ENCODE data around the gene EXOSC6. TPM values are rescaled to one million over a fixed set of nuclear protein-coding genes. Genes with fewer than 3 reads are reported as not detected.
A peak's percentile ranks its signal among the peaks of the same experiment; 100 is the strongest.

EXOSC6 gene
- total and polyA plus RNA-seq, 2 of the 4 experiments (the other 2 are of a cell fraction), result 5.8 to 7.0 TPM

GRCh38 chr16:70254180-70254964 lies 2.6 kb upstream of the EXOSC6 start (continued):
- no peak for TF ChIP-seq MAZ (IDR thresholded peaks at IDR 0.05; ENCODE audit: borderline replicate concordance, low read depth, low read length)

- Histone ChIP-seq H2BK20ac (ENCODE audit: low read depth, low read length) (no peak overlapping the region), H3K36me3 (ENCODE audit: control insufficient read depth, insufficient read depth, low read length) (peaks cover 56% of the 10 kb centered on the region)
Observed at GRCh38 chr16:70253291-70254106, 1.8 kb upstream of the EXOSC6 start.

More at GRCh38 chr16:70253291-70254106, 1.8 kb upstream of the EXOSC6 start:
- TF ChIP-seq CTCF (conservative IDR thresholded peaks at IDR 0.05; ENCODE audit: low read depth, low read length) (peak; percentile 52), CHD1 (IDR thresholded peaks at IDR 0.05; ENCODE audit: low read depth, low read length) (no peak)
- no peak overlapping the region for H4K91ac ChIP-seq (ENCODE audit: insufficient read depth, low read depth, low read length)
- no peak overlapping the region for H3K27ac ChIP-seq (ENCODE audit: insufficient read depth, low read length)
- peaks cover 8% of the 10 kb centered on the region; the same call in 1 of the 2 replicates for H3K9me1 ChIP-seq (ENCODE audit: insufficient read depth, low read length)
- BruUV-seq (replicated peaks), result no TSS peak
- ATAC-seq (ENCODE audit: low read depth) (no peak), DNase-seq (peak; percentile 36)
- H3K9me3 ChIP-seq (ENCODE audit: control insufficient read depth, insufficient read depth, low read length), result no peaks in the 10 kb centered on the region
- in situ Hi-C loops (cut with MboI; ENCODE audit: low sequenced_read_pairs), result no loop called here
- dilution Hi-C loops (cut with HindIII; ENCODE audit: low sequenced_read_pairs, unreplicated experiment), result no loop called here
- no peak overlapping the region for H4K5ac ChIP-seq (ENCODE audit: low read depth, low read length)
- H2AK5ac ChIP-seq (ENCODE audit: low read depth, low read length), result no peak overlapping the region
- H3K79me1 ChIP-seq (ENCODE audit: low read depth in 1 of 2, low read length in 2 of 2), result peaks cover 7 to 40% of the 10 kb centered on the region in 2 experiments; a peak in 3 of 4 replicates
- H3K56ac ChIP-seq (ENCODE audit: extremely low read depth, insufficient read depth, low read length), result no peak overlapping the region
- no peaks in the 10 kb centered on the region for H3K27me3 ChIP-seq (ENCODE audit: control insufficient read depth, insufficient read depth, low read length)
- H3K18ac ChIP-seq (ENCODE audit: low read depth, low read length), result no peak overlapping the region
- H2AFZ ChIP-seq (replicated peaks; ENCODE audit: low read length, poor library complexity), result no peak overlapping the region
- no peak overlapping the region for H3K14ac ChIP-seq (replicated peaks; ENCODE audit: low read depth, low read length)
- no peak overlapping the region for H4K8ac ChIP-seq (ENCODE audit: low read depth in 2 of 2, low read length in 2 of 2)
- H2BK120ac ChIP-seq (ENCODE audit: low read depth, low read length), result no peak overlapping the region
- CTCF ChIA-PET, result interaction anchor here (0.6 kb wide), 1 partner anchor 29 kb away, joined by 4 read pairs; no protein-coding TSS in a partner anchor
- peaks cover 52% of the 10 kb centered on the region for H4K20me1 ChIP-seq (ENCODE audit: insufficient read depth, low read length)
- H3K9ac ChIP-seq (ENCODE audit: low read depth, low read length), result no peak overlapping the region
- no peak overlapping the region for H3K4me2 ChIP-seq (ENCODE audit: low read depth, low read length)
- POLR2A ChIA-PET (ENCODE audit: unreplicated experiment), result no interaction called here
- intact Hi-C loops (cut with micrococcal nuclease), result no loop called here
- no peak overlapping the region for H3K23ac ChIP-seq (ENCODE audit: low read depth, low read length)
- H2AK9ac ChIP-seq (replicated peaks; ENCODE audit: low read depth, low read length, poor library complexity), result peak overlapping the region; percentile 66
- 90% methylated on average over 7 of the region's 16 CpGs; no CpG with 5 or more reads in 1 of the 2 experiments for WGBS, 2 experiments (ENCODE audit: extremely low coverage in 2 of 2, insufficient read length in 1 of 2)
- H3K4me1 ChIP-seq (ENCODE audit: control insufficient read depth, insufficient read depth, low read length), result peaks cover 2% of the 10 kb centered on the region
- H2BK15ac ChIP-seq (ENCODE audit: low read depth, low read length), result no peak overlapping the region
- H3K4ac ChIP-seq (ENCODE audit: low read depth, low read length), result no peak overlapping the region
- H2BK5ac ChIP-seq (ENCODE audit: low read depth, low read length, poor library complexity, severe bottlenecking), result no peak overlapping the region
- H3K4me3 ChIP-seq (ENCODE audit: insufficient read depth, low read depth, low read length), result no peak overlapping the region

Data from IMR-90 (cell line).